BE2C (cell line): Measurements from ENCODE around the gene TMEM132D.
"Not testable (repeated sequence)": the region's sequence is repeated elsewhere in the genome, so short reads cannot be mapped to it uniquely, and the experiment has no call there.

Experiments used
- DNase-seq: peaks from one replicate; pipeline ENCODE4 v3.0.0-alpha.2; 2020
- H3K27me3 ChIP-seq: fragments of 250-450 bp; sonication (Bioruptor Pico); 2 replicates; pipeline ENCODE4 v1.5.1; 2020; ENCODE audit warnings: mild to moderate bottlenecking
- H3K36me3 ChIP-seq: fragments of 250-450 bp; sonication (Bioruptor Pico); 2 replicates; pipeline ENCODE4 v1.5.1; 2020; ENCODE audit warnings: mild to moderate bottlenecking
- H3K4me1 ChIP-seq: fragments of 250-450 bp; sonication (Bioruptor Pico); 2 replicates; pipeline ENCODE4 v1.5.1; 2020
- H3K4me3 ChIP-seq: 2 replicates; pipeline ENCODE4 v1.5.1; 2011; ENCODE audit warnings: low read depth, low read length
- H3K9me3 ChIP-seq: fragments of 250-450 bp; sonication (Bioruptor Pico); 2 replicates; pipeline ENCODE4 v1.5.1; 2020
- CTCF ChIP-seq: IDR thresholded peaks from 2 replicates; pipeline ENCODE4 v1.5.1; 2012; ENCODE audit warnings: mild to moderate bottlenecking, low read depth, low read length

TMEM132D gene

GRCh38 chr12:129067491-129067890 lies 836.3 kb downstream of the TMEM132D start:
- no peaks in the 10 kb centered on the region; the same call in 1 of the 2 replicates for H3K9me3 ChIP-seq
- no peak for TF ChIP-seq CTCF
- no peak overlapping the region for H3K4me3 ChIP-seq
- H3K27me3 ChIP-seq: no peaks in the 10 kb centered on the region
- H3K36me3 ChIP-seq: no peaks in the 10 kb centered on the region
- no peak for DNase-seq
- H3K4me1 ChIP-seq: no peaks in the 10 kb centered on the region

DNA sequence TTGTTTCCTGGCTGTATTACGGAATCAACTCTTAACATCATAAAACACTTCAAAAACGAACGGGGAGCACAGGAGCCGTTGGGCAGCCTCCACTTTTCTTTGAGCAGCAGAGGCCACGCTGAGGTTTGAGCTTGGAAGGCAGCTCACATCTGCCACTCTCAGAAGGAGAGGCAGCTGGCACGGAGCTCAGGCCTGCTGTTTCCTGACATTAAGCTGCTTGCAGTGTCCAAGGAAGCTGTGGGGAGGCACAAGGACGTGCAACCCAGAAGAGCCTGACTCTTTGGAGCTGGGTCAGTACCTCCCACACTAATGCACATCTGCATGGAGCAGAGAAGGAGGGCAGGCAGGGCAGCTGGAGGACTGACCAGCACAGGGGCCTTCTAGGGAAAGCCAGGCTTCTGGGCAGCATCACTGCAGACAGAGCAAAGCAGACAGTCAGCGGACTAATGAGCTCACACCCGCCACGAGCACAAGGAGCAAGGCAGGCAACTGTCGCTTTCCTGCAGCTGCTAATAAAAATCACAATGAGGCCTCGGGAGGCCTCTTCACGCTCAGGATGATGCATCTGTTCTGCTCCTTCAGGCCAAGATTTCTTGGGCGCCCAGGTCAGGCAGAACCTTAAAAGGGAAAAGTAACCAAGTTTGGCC lies 839.5 kb downstream of the TMEM132D start:
- H3K9me3 ChIP-seq: peaks cover 4% of the 10 kb centered on the region; the same call in 1 of the 2 replicates
- DNase-seq: no peak
- H3K36me3 ChIP-seq: no peaks in the 10 kb centered on the region
- H3K27me3 ChIP-seq: no peaks in the 10 kb centered on the region
- H3K4me1 ChIP-seq: no peaks in the 10 kb centered on the region
- H3K4me3 ChIP-seq: no peak overlapping the region
- TF ChIP-seq CTCF: no peak

DNA sequence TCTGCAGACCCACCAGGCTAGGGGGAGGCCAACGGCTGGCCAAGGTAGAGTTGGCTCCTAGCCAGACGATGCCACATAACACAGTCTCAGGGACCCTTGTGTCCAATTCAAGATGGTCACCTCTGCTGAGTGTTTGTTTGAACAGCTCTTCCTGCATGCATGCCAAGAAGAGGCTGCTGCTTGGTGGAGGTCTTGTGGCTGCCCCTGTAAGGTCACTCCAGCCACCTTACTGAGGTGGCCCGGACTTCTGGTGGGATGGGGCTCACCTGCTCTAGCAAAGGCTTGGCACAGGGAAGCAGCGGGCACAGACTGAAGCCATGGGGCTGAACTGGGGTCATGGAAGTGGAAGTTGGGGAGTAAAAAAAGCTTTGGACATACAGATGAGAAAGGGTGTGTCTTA lies 840.2 kb downstream of the TMEM132D start:
- no peak for DNase-seq
- Histone ChIP-seq H3K9me3 (peaks cover 4% of the 10 kb centered on the region; the same call in 1 of the 2 replicates), H3K36me3 (no peaks in the 10 kb centered on the region), H3K4me1 (no peaks in the 10 kb centered on the region), H3K27me3 (no peaks in the 10 kb centered on the region), H3K4me3 (no peak overlapping the region)
- TF ChIP-seq CTCF: no peak

DNA sequence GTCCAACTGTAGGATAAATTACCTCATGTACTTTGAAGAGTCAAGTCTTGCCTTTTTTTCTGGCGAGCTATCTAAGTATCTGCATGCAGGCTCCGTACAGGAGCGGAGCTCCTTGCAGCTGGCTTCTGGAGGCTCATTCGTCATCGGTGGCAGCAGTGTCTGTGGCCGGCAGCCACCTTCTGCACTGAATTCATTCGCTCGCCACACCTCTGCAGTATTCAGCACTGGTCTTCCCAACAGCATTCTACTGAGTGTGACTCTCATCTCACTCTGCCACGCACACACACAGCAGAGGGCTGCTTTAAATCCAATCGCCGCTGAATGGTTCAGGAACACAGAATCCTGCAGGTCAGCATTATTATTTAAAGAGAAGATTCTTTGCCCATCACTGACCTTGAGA lies 850.6 kb downstream of the TMEM132D start:
- Histone ChIP-seq H3K9me3 (no peaks in the 10 kb centered on the region; the same call in 1 of the 2 replicates), H3K4me1 (no peaks in the 10 kb centered on the region), H3K4me3 (no peak overlapping the region), H3K36me3 (no peaks in the 10 kb centered on the region), H3K27me3 (no peaks in the 10 kb centered on the region)
- no peak for DNase-seq
- no peak for TF ChIP-seq CTCF

GRCh38 chr12:129052373-129052772 lies 851.5 kb downstream of the TMEM132D start:
- TF ChIP-seq CTCF: no peak
- Histone ChIP-seq H3K27me3 (no peaks in the 10 kb centered on the region), H3K36me3 (no peaks in the 10 kb centered on the region), H3K9me3 (no peaks in the 10 kb centered on the region; the same call in 1 of the 2 replicates), H3K4me1 (no peaks in the 10 kb centered on the region), H3K4me3 (no peak overlapping the region)
- DNase-seq: no peak

DNA sequence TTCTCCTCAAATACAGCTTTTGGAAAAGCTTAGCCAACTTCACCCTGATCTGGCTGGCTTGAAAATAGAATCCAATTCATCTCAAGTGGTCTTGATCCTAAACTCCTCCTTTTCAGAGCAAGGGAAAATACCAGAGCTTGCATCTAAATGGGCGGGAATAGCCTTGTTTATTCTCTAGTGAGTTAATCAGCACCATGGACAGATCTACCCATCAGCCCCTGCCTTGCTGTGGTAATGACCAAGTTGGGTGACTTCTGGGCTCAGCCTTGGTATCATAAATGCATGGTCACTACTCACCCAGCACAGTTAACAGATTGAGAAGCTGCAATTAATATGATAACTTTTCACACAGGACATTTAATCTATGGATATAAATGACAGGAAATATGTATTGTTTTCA lies 853.9 kb downstream of the TMEM132D start:
- no peaks in the 10 kb centered on the region for H3K4me1 ChIP-seq
- no peak for DNase-seq
- no peaks in the 10 kb centered on the region for H3K36me3 ChIP-seq
- H3K4me3 ChIP-seq: no peak overlapping the region
- H3K27me3 ChIP-seq: no peaks in the 10 kb centered on the region
- TF ChIP-seq CTCF: no peak
- no peaks in the 10 kb centered on the region; the same call in 1 of the 2 replicates for H3K9me3 ChIP-seq

- H3K27me3 ChIP-seq, H3K4me3 ChIP-seq, H3K9me3 ChIP-seq, H3K36me3 ChIP-seq, DNase-seq, H3K4me1 ChIP-seq: not testable (repeated sequence)
Observed at GRCh38 chr12:129043334-129043733, 860.5 kb downstream of the TMEM132D start.
